HG03469 (cell line): Measurements from ENCODE around the gene SLC24A3.

Experiments
- ATAC-seq: cut with Tn5 transposase; IDR thresholded peaks from one replicate; pipeline ENCODE4 v1.9.1; 2021; ENCODE audit warnings: mild to moderate bottlenecking, moderate library complexity, moderate number of reproducible peaks; ENCODE audit not compliant: unreplicated experiment

Gene SLC24A3

GRCh38 chr20:19692685-19693119 lies 480.3 kb downstream of the SLC24A3 start:
- ATAC-seq = no peak

GRCh38 chr20:19693508-19693907 lies 481.1 kb downstream of the SLC24A3 start:
- no peak for ATAC-seq

GRCh38 chr20:19695081-19695480 lies 482.6 kb downstream of the SLC24A3 start:
- ATAC-seq = no peak

- ATAC-seq = no peak
Observed at GRCh38 chr20:19696620-19697019, 484.2 kb downstream of the SLC24A3 start.

- no peak for ATAC-seq
Observed at GRCh38 chr20:19697415-19697814, 485.0 kb downstream of the SLC24A3 start.

GRCh38 chr20:19699180-19699971 lies 486.9 kb downstream of the SLC24A3 start:
- ATAC-seq = no peak

GRCh38 chr20:19701429-19701828 lies 489.0 kb downstream of the SLC24A3 start:
- ATAC-seq = no peak

- peak; percentile 66 for ATAC-seq
Observed at GRCh38 chr20:19706463-19706862, 494.0 kb downstream of the SLC24A3 start.

GRCh38 chr20:19709635-19710335 lies 497.3 kb downstream of the SLC24A3 start:
- ATAC-seq = no peak

- no peak for ATAC-seq
Observed at GRCh38 chr20:19710336-19711120, 498.1 kb downstream of the SLC24A3 start.

GRCh38 chr20:19711126-19711525 lies 498.7 kb downstream of the SLC24A3 start:
- ATAC-seq = no peak

GRCh38 chr20:19712721-19713260 lies 500.3 kb downstream of the SLC24A3 start:
- no peak for ATAC-seq

GRCh38 chr20:19713822-19714578 lies 501.6 kb downstream of the SLC24A3 start:
- ATAC-seq = no peak

GRCh38 chr20:19714579-19714840 lies 502.1 kb downstream of the SLC24A3 start:
- ATAC-seq = no peak

GRCh38 chr20:19715986-19716385 lies 503.5 kb downstream of the SLC24A3 start:
- ATAC-seq = no peak

- ATAC-seq = no peak
Observed at GRCh38 chr20:19718880-19719279, 506.4 kb downstream of the SLC24A3 start.

- ATAC-seq = no peak
Observed at GRCh38 chr20:19720991-19721390, 508.5 kb downstream of the SLC24A3 start.

- no peak for ATAC-seq
Observed at GRCh38 chr20:19723051-19723450, 510.6 kb downstream of the SLC24A3 start.

- ATAC-seq = no peak
Observed at GRCh38 chr20:19723813-19724430, 511.5 kb downstream of the SLC24A3 start.

GRCh38 chr20:19725373-19725772 lies 512.9 kb downstream of the SLC24A3 start:
- ATAC-seq = no peak
